ENCODE data around the gene PCDHGA4. TPM values are rescaled to one million over a fixed set of nuclear protein-coding genes. Genes with fewer than 3 reads are reported as not detected.
"Not testable (repeated sequence)": the region's sequence is repeated elsewhere in the genome, so short reads cannot be mapped to it uniquely, and the experiment has no call there.

Gene PCDHGA4
- total RNA-seq, 1 donor from 2014 or later, result 0.53 TPM

GRCh38 chr5:141382469-141383294 lies 27.9 kb downstream of the PCDHGA4 start, which contains the start of gene PCDHGA7:
Gene PCDHGA7 (plus strand): TSS chr5:141382742. CDS start chr5:141382900, 158 bp downstream.
- no peak for ATAC-seq
- no peak for DNase-seq (ENCODE audit: low spot score)

- ATAC-seq, result no peak
- DNase-seq (ENCODE audit: low spot score), result no peak
Observed at GRCh38 chr5:141383345-141383744, 28.5 kb downstream of the PCDHGA4 start.

- ATAC-seq, result no peak
- no peak for DNase-seq (ENCODE audit: low spot score)
Observed at GRCh38 chr5:141384471-141385267, 29.8 kb downstream of the PCDHGA4 start.

GRCh38 chr5:141387557-141388311 lies 32.9 kb downstream of the PCDHGA4 start, which contains the start of gene PCDHGB4:
Gene PCDHGB4 (plus strand): TSS chr5:141387698. CDS start chr5:141387885, 187 bp downstream.
- peak; percentile 97 for ATAC-seq
- DNase-seq (ENCODE audit: low spot score), result not testable (repeated sequence)

GRCh38 chr5:141388661-141389060 lies 33.8 kb downstream of the PCDHGA4 start:
- no peak for ATAC-seq
- no peak for DNase-seq (ENCODE audit: low spot score)

- ATAC-seq (no peak), DNase-seq (ENCODE audit: low spot score) (no peak)
Observed at GRCh38 chr5:141389153-141390042, 34.6 kb downstream of the PCDHGA4 start.

GRCh38 chr5:141392429-141393198 lies 37.8 kb downstream of the PCDHGA4 start, which contains the start of gene PCDHGA8:
Gene PCDHGA8 (plus strand): TSS chr5:141392633. CDS start chr5:141392814, 181 bp downstream.
- DNase-seq (ENCODE audit: low spot score), result no peak
- ATAC-seq, result no peak

- DNase-seq (ENCODE audit: low spot score) (no peak), ATAC-seq (no peak)
Observed at GRCh38 chr5:141393267-141393666, 38.4 kb downstream of the PCDHGA4 start.

- DNase-seq (ENCODE audit: low spot score); ATAC-seq: not testable (repeated sequence)
Observed at GRCh38 chr5:141394401-141395187, 39.8 kb downstream of the PCDHGA4 start.

- ATAC-seq, result peak; percentile 99
- peak; percentile 64 for DNase-seq (ENCODE audit: low spot score)
Observed at GRCh38 chr5:141397756-141398551, 43.1 kb downstream of the PCDHGA4 start, which contains the start of gene PCDHGB5. Gene PCDHGB5 (plus strand): TSS chr5:141397947. CDS start chr5:141398128, 181 bp downstream.

- ATAC-seq, result no peak
- no peak for DNase-seq (ENCODE audit: low spot score)
Observed at GRCh38 chr5:141398608-141399007, 43.8 kb downstream of the PCDHGA4 start.

GRCh38 chr5:141399555-141400258 lies 44.9 kb downstream of the PCDHGA4 start:
- ATAC-seq (no peak), DNase-seq (ENCODE audit: low spot score) (no peak)

GRCh38 chr5:141402553-141403243 lies 47.9 kb downstream of the PCDHGA4 start, which contains the start of gene PCDHGA9:
Gene PCDHGA9 (plus strand): TSS chr5:141402778. CDS start chr5:141402953, 175 bp downstream.
- peak; percentile 66 for ATAC-seq
- DNase-seq (ENCODE audit: low spot score), result no peak

- no peak for DNase-seq (ENCODE audit: low spot score)
- ATAC-seq, result no peak
Observed at GRCh38 chr5:141403387-141403786, 48.6 kb downstream of the PCDHGA4 start.

All from left lobe of liver (tissue), 2 donors.